Fibroblast of skin of left biceps (primary cell): ENCODE data around the gene GFOD2.

Experiments used
- DNase-seq, 2 experiments: peaks; one replicate each; pipeline ENCODE4 v3.0.0-alpha.2; 2013; ENCODE audit warnings: low read depth in 2 of 2

Gene GFOD2

GRCh38 chr16:67659675-67660563, 59.2 kb downstream of the GFOD2 start, which contains the start of gene ACD:
TSS of gene ACD (minus strand) at chr16:67660260. CDS start at chr16:67660220, 40 bp downstream.
- peak; percentile 67 to 71 for DNase-seq

- no peak for DNase-seq
Measured at GRCh38 chr16:67658849-67659674, 60.1 kb downstream of the GFOD2 start.

- no peak for DNase-seq
Measured at GRCh38 chr16:67657751-67658518, 61.2 kb downstream of the GFOD2 start.

GRCh38 chr16:67657017-67657608, 62.0 kb downstream of the GFOD2 start:
- DNase-seq, result no peak

- DNase-seq, result no peak
Measured at GRCh38 chr16:67656344-67657016, 62.6 kb downstream of the GFOD2 start.

- no peak for DNase-seq
Measured at GRCh38 chr16:67655363-67655762, 63.8 kb downstream of the GFOD2 start.

GRCh38 chr16:67654403-67654911, 64.7 kb downstream of the GFOD2 start:
- DNase-seq, result no peak

- DNase-seq, result no peak
Measured at GRCh38 chr16:67653789-67654402, 65.2 kb downstream of the GFOD2 start.

- DNase-seq, result no peak
Measured at GRCh38 chr16:67653128-67653788, 65.9 kb downstream of the GFOD2 start.

- no peak for DNase-seq
Measured at GRCh38 chr16:67652578-67653127, 66.5 kb downstream of the GFOD2 start.

GRCh38 chr16:67651847-67652246, 67.3 kb downstream of the GFOD2 start:
- DNase-seq, result no peak

- no peak for DNase-seq
Measured at GRCh38 chr16:67651039-67651438, 68.1 kb downstream of the GFOD2 start.

- no peak for DNase-seq
Measured at GRCh38 chr16:67650023-67650422, 69.1 kb downstream of the GFOD2 start.

- DNase-seq, result no peak
Measured at GRCh38 chr16:67649494-67649931, 69.6 kb downstream of the GFOD2 start.

- DNase-seq, result no peak
Measured at GRCh38 chr16:67648764-67649407, 70.2 kb downstream of the GFOD2 start.

GRCh38 chr16:67648088-67648763, 70.9 kb downstream of the GFOD2 start:
- no peak for DNase-seq

GRCh38 chr16:67647681-67648080, 71.4 kb downstream of the GFOD2 start:
- DNase-seq, result no peak

GRCh38 chr16:67647111-67647651, 71.9 kb downstream of the GFOD2 start:
- no peak for DNase-seq
